GM18951 (cell line): ENCODE data around the gene MRPL48.
A peak's percentile ranks its signal among the peaks of the same experiment; 100 is the strongest.
"Not testable (repeated sequence)": the region's sequence is repeated elsewhere in the genome, so short reads cannot be mapped to it uniquely, and the experiment has no call there.

Source experiments
- POLR2A ChIP-seq: IDR thresholded peaks from 4 replicates; pipeline ENCODE4 v1.6.1; 2011; ENCODE audit warnings: mild to moderate bottlenecking; ENCODE audit not compliant: insufficient read length, insufficient read depth; ENCODE audit errors: extremely low read depth
- in situ Hi-C: fragments of 300-500 bp; cut with MboI; formaldehyde crosslinking; loops from one replicate; pipeline ENCODE4 v1.12.0; 2022; ENCODE audit warnings: low sequenced_read_pairs, mixed read lengths, inconsistent platforms; ENCODE audit not compliant: unreplicated experiment

Gene MRPL48

GRCh38 chr11:73759610-73760134 lies 28.0 kb upstream of the MRPL48 start:
- in situ Hi-C loops: no loop called here
- no peak for TF ChIP-seq POLR2A

GRCh38 chr11:73760135-73760678 lies 27.5 kb upstream of the MRPL48 start:
- no peak for TF ChIP-seq POLR2A
- in situ Hi-C loops: no loop called here

GRCh38 chr11:73760679-73761402 lies 26.8 kb upstream of the MRPL48 start, which contains the start of gene RAB6A:
RAB6A (minus strand) TSS chr11:73761074; CDS start chr11:73760635, 439 bp downstream.
- in situ Hi-C loops: no loop called here

GRCh38 chr11:73761403-73761945 lies 26.2 kb upstream of the MRPL48 start:
- in situ Hi-C loops: no loop called here
- TF ChIP-seq POLR2A: no peak

More at GRCh38 chr11:73760679-73761402, 26.8 kb upstream of the MRPL48 start, which contains the start of gene RAB6A:
- peak; percentile 95 for TF ChIP-seq POLR2A

- in situ Hi-C loops: no loop called here
- TF ChIP-seq POLR2A: no peak
Measured at GRCh38 chr11:73762732-73763131, 24.9 kb upstream of the MRPL48 start.

GRCh38 chr11:73766763-73767162 lies 20.9 kb upstream of the MRPL48 start:
- TF ChIP-seq POLR2A: no peak
- in situ Hi-C loops: no loop called here

- in situ Hi-C loops: not testable (repeated sequence)
Measured at GRCh38 chr11:73770811-73771210, 16.9 kb upstream of the MRPL48 start.

GRCh38 chr11:73779084-73779902 lies 8.4 kb upstream of the MRPL48 start:
- TF ChIP-seq POLR2A: peak; percentile 73
- in situ Hi-C loops: no loop called here

- in situ Hi-C loops: no loop called here
- TF ChIP-seq POLR2A: no peak
Measured at GRCh38 chr11:73781303-73781702, 6.4 kb upstream of the MRPL48 start.

- in situ Hi-C loops: no loop called here
- no peak for TF ChIP-seq POLR2A
Measured at GRCh38 chr11:73783483-73784020, 4.1 kb upstream of the MRPL48 start.

GRCh38 chr11:73784080-73784634 lies 3.5 kb upstream of the MRPL48 start:
- in situ Hi-C loops: no loop called here
- TF ChIP-seq POLR2A: no peak

- in situ Hi-C loops: no loop called here
Measured at GRCh38 chr11:73784734-73785133, 2.9 kb upstream of the MRPL48 start.

GRCh38 chr11:73785467-73785866 lies 2.2 kb upstream of the MRPL48 start:
- in situ Hi-C loops: not testable (repeated sequence)

More at GRCh38 chr11:73784734-73785133, 2.9 kb upstream of the MRPL48 start:
- no peak for TF ChIP-seq POLR2A
